ENCODE measurements around the gene MRPS12. TPM values are rescaled to one million over a fixed set of nuclear protein-coding genes. Genes with fewer than 3 reads are reported as not detected.

Gene MRPS12
- total RNA-seq, 1 donor from 2014 or later = 30.7 TPM

GRCh38 chr19:38898788-38899446, 31.8 kb upstream of the MRPS12 start:
- Mint-ChIP-seq H3K27me3 (ENCODE audit: unreplicated experiment) (no peaks in the 10 kb centered on the region), H3K9me3 (ENCODE audit: unreplicated experiment) (no peaks in the 10 kb centered on the region), H3K27ac (ENCODE audit: unreplicated experiment) (peak overlapping the region; percentile 91), H3K4me1 (ENCODE audit: unreplicated experiment) (peaks cover 28% of the 10 kb centered on the region), H3K4me3 (ENCODE audit: unreplicated experiment) (peak overlapping the region; percentile 97), H3K36me3 (ENCODE audit: unreplicated experiment) (no peaks in the 10 kb centered on the region)
- DNase-seq (ENCODE audit: extremely low spot score, unreplicated experiment) = no peak
- no peak for TF ChIP-seq CTCF (IDR thresholded peaks at IDR 0.05)

GRCh38 chr19:38899447-38900201, 31.1 kb upstream of the MRPS12 start, which contains the start of the genes NFKBIB and SIRT2:
NFKBIB (plus strand) TSS chr19:38899969; CDS start chr19:38900033, 64 bp downstream.
SIRT2 (minus strand) TSS chr19:38899618; CDS start chr19:38899521, 97 bp downstream.
- TF ChIP-seq CTCF (IDR thresholded peaks at IDR 0.05) = no peak
- no peaks in the 10 kb centered on the region for H3K36me3 Mint-ChIP-seq (ENCODE audit: unreplicated experiment)
- no peaks in the 10 kb centered on the region for H3K27me3 Mint-ChIP-seq (ENCODE audit: unreplicated experiment)
- H3K4me3 Mint-ChIP-seq (ENCODE audit: unreplicated experiment) = peak within 1 kb of the TSS; percentile 97
- DNase-seq (ENCODE audit: extremely low spot score, unreplicated experiment) = peak; percentile 99
- peak within 1 kb of the TSS; percentile 92 for H3K27ac Mint-ChIP-seq (ENCODE audit: unreplicated experiment)
- no peaks in the 10 kb centered on the region for H3K9me3 Mint-ChIP-seq (ENCODE audit: unreplicated experiment)
- H3K4me1 Mint-ChIP-seq (ENCODE audit: unreplicated experiment) = peaks cover 28% of the 10 kb centered on the region

- Mint-ChIP-seq H3K27ac (ENCODE audit: unreplicated experiment) (peak overlapping the region; percentile 92), H3K4me3 (ENCODE audit: unreplicated experiment) (peak overlapping the region; percentile 97), H3K4me1 (ENCODE audit: unreplicated experiment) (peaks cover 28% of the 10 kb centered on the region), H3K9me3 (ENCODE audit: unreplicated experiment) (no peaks in the 10 kb centered on the region), H3K27me3 (ENCODE audit: unreplicated experiment) (no peaks in the 10 kb centered on the region), H3K36me3 (ENCODE audit: unreplicated experiment) (no peaks in the 10 kb centered on the region)
- TF ChIP-seq CTCF (IDR thresholded peaks at IDR 0.05) = no peak
- DNase-seq (ENCODE audit: extremely low spot score, unreplicated experiment) = no peak
Observed at GRCh38 chr19:38900202-38900629, 30.5 kb upstream of the MRPS12 start.

GRCh38 chr19:38900743-38901190, 30.0 kb upstream of the MRPS12 start:
- no peak for TF ChIP-seq CTCF (IDR thresholded peaks at IDR 0.05)
- H3K27ac Mint-ChIP-seq (ENCODE audit: unreplicated experiment) = peak overlapping the region; percentile 92
- H3K4me3 Mint-ChIP-seq (ENCODE audit: unreplicated experiment) = peak overlapping the region; percentile 97
- H3K27me3 Mint-ChIP-seq (ENCODE audit: unreplicated experiment) = no peaks in the 10 kb centered on the region
- DNase-seq (ENCODE audit: extremely low spot score, unreplicated experiment) = no peak
- H3K4me1 Mint-ChIP-seq (ENCODE audit: unreplicated experiment) = peaks cover 28% of the 10 kb centered on the region
- peaks cover 2% of the 10 kb centered on the region for H3K36me3 Mint-ChIP-seq (ENCODE audit: unreplicated experiment)
- H3K9me3 Mint-ChIP-seq (ENCODE audit: unreplicated experiment) = no peaks in the 10 kb centered on the region

GRCh38 chr19:38901683-38902082, 29.1 kb upstream of the MRPS12 start:
- DNase-seq (ENCODE audit: extremely low spot score, unreplicated experiment) = no peak
- H3K27me3 Mint-ChIP-seq (ENCODE audit: unreplicated experiment) = no peaks in the 10 kb centered on the region
- no peak for TF ChIP-seq CTCF (IDR thresholded peaks at IDR 0.05)
- H3K4me3 Mint-ChIP-seq (ENCODE audit: unreplicated experiment) = no peak overlapping the region
- H3K36me3 Mint-ChIP-seq (ENCODE audit: unreplicated experiment) = peaks cover 2% of the 10 kb centered on the region
- peaks cover 28% of the 10 kb centered on the region for H3K4me1 Mint-ChIP-seq (ENCODE audit: unreplicated experiment)
- H3K27ac Mint-ChIP-seq (ENCODE audit: unreplicated experiment) = no peak overlapping the region
- H3K9me3 Mint-ChIP-seq (ENCODE audit: unreplicated experiment) = no peaks in the 10 kb centered on the region
